ENCODE results near the gene GPT2.

GPT2 gene

DNA sequence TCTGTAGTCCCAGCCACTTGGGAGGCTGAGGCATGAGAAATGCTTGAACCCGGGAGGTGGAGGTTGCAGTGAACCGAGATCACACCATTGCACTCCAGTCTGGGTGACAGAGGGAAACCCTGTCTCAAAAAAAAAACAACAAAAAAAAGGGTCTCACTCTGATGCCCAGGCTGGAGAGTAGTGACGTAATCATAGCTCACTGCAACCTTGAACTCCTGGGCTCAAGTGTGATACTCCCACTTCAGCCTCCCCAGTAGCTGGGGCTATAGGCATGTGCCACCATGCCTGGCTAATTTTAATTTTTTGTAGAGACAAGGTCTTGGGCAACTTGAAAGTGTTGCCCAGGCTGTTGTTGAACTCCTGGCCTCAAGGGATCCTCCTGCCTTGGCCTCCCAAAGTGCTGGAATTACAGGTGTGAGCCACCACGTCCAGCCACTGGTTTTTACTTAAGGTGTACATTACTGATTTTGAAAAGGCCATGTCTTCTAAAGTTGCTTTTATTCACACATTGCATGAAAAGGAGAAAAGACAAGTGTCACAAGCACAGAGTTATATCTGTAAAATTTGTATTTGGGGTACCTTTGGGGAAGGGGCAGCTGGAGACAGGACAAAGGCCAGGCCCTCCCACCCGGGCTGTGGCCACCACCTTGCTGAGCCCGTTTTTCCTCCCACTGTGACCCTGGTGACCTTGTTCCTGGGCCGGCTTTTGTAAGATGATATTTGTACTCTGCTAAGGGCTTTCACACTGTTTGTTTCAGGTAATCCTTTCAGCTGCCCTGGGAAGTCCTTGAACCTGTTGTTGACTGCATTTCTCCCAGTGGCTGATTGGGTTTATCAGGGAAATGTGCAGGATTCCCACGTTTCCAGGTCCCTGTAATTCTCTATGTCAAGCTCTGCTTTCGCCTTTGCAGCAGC, 11.5 kb downstream of the GPT2 start:
- DNase-seq, result no peak

DNA sequence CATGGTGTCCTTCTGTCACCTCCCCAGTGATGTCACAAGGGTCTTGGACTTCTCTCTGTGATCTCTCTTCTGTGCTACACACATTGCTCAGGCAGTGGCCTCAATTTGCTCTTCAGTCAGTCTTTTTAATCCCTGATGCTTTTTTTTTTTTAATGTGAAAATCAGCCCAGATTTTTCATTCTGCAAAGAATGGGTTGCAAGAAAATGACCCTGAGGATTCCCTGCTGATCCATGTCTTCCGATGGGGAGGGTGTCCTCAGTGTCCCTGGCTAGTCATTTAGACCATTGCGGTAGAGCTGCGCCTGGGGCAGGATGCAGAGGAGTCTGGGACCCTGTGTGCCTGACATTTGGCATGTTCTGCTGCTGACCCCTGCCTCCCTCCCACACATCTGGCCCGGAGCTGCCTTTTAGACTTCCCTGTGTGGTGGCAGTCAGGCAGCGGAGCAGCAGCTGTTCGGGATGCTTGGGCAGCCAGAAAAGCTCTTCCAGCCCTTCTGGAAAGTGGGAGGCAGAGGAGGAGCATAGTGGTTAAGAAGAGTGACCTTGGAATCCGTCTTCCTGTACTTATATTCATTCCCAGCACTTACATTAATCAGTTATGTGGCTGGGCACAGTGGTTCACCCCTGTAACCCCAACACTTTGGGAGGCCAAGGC, 12.3 kb downstream of the GPT2 start:
- no peak for DNase-seq

DNA sequence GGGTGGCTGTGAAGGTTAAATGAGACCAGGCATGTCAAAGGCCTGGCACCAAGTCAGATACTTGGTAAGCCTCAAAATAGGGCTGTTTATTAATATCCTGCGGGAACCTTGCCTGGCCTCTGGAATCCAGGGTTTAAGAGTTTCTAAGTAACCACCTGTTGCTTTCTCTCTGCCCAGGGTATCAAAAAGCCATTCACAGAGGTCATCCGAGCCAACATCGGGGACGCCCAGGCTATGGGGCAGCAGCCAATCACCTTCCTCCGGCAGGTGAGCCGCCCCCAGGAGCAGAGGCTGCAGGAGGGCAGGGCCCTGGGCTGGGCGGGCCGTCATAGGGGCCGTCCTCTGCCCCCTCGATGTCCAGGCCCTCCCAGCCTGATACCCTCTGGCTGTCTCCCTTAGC, 13.3 kb downstream of the GPT2 start:
- DNase-seq, result no peak

DNA sequence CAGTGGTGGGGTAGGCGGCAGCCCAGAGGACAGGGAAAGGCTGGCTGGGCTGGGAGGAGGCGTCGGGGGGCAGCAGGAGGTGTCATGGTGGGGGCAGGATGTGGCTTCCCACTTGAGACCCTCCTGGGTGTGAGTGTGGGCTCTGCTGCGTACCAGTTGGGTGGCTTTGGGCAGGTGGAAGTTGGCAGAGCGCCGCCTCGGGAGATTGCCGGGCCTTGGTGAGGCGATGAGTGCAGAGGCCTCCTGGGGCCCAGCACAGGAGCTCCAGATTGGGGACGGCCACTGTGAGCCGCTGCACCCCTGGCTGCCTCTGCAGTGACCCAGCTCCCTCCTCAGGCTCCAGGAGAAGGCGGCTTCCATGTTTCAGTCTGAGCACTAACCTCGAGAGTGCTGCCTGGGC, 13.8 kb downstream of the GPT2 start:
- no peak for DNase-seq

DNA sequence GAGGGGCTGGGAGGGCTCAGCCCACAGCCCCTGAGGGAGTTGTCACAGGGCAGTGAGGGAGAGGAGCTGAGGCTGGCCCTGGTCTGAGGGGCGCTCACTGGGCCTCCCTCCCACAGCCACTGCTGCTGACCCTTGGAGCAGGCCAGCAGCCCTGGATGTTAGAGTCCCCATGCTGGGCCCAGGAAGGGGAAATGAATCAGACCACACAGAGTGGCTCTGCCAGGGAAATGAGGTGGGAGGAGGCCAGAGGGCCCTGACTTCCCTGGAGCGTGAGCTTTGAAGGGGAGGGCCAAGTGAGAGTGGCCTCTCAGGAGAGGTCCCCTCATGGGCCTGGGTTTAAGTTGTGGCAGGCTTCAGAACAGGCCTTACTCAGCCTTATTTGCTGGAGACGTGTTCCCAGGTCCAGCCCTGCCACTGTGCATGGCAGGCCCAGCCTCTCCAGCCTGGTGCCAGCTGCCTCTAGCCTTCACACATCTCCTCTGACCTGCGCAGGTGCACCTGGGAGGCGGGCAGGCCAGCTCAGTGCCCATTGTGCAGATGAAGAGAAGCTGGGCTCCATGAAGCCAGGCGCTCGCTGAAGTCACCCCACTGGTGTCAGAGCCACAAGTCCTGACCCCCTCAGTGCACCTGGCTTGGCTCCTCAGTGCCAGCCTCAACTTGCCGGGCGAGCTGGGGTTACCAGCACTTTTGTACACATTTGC, 15.4 kb downstream of the GPT2 start:
- DNase-seq, result no peak

DNA sequence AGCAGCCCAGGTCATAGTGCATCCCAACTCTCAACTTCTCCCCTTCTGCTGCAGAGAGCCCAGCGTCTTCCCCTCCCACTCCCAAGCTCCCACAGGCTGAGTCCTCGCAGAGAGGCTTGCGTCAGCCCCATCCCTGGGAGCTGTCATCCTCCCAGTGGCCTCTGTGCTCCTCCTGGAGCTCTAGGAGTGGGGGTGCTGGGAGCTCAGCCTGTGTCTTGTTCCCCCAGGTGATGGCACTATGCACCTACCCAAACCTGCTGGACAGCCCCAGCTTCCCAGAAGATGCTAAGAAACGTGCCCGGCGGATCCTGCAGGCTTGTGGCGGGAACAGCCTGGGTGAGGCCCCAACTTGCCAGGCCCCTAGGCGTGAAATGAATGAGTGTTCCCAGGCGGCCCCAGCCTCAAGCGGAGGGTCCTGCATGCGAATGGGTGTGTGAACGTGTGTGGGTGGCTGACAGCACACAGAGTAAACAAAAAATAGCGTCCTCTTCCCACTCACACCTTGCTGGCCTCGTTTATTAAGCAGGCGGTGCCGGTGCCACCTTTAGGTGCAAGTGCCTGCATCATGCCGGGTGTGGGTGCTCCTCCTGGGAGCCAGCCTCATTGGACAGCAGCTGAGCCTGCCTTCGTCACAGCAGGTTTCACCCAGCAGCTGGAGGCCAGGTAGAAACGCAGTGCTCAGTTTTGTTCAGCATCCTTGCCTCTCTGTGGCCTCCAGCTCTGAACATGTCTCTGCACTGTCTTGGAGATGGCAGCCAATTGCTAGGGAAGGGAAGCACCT, 16.5 kb downstream of the GPT2 start:
- peak in 16 of 56 donors; percentile 10 to 46 (median 32) for DNase-seq

DNA sequence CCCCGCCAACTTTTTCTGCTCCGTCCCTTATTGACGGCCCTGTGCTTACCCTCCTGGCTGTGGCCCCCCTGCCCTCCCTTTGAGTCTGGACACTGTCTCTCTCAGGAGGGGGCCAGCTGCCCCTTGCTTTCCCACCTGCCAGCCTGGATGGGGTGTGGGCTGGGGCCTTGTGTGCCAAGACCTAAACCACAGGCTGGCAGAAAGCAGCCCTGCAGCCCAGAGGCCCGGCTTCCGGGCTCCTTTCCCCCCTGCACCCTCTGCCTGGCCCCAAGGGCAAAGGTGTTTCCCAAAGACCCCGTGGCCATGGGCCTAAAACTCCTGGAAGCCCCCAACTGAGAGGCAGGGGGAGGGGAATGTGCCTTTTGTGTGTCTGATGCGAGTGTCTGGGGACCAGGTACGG, 17.5 kb downstream of the GPT2 start:
- DNase-seq, result no peak

DNA sequence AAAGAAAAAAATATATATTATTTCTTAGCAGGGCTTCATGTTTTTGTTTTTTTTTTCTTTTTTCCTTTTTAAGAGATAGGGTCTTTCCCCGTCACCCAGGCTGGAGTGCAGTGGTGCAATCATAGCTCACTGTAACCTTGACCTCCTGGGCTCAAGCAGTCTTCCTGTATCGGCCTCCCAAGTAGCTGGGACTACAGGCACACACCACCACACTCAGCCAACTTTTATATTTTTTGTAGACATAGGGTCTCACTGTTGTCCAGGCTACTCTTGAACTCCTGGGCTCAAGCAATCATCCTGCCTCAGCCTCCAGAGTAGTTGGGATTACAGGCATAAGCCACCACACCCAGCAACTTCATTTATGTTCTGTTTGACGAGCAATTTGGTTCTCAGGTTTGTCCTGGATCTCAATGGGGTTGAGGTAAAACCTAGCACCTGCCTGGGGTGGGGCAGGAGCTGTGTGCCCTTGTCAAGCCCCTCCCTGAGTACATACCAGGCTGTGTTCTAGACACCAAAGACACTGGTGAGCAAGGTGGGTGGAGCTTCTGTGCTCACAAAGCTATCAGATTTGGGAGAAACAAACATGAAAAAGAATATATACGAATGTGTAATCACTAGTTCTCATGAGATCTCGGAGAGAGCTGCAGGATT, 19.2 kb downstream of the GPT2 start:
- DNase-seq, result no peak

DNA sequence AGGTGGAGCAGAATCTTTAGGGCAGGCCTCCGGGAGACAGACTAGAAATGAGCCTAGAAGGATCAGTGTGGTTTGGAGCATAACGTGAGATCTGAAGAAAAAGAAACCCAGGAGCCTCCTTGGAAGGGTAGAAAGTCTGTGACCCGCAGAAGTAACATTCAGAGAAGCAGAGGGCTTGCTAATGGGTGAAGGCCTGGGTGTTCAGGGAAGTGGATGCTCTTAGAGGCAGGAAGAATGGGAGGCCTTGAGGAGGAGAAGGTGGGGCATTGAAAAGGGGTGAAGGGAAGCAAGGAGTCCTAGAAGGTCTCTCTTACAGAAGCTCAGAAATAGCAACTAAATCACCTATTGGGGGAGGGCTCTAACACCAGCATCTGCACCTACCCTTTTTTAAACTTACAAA, 20.3 kb downstream of the GPT2 start:
- DNase-seq, result no peak

DNA sequence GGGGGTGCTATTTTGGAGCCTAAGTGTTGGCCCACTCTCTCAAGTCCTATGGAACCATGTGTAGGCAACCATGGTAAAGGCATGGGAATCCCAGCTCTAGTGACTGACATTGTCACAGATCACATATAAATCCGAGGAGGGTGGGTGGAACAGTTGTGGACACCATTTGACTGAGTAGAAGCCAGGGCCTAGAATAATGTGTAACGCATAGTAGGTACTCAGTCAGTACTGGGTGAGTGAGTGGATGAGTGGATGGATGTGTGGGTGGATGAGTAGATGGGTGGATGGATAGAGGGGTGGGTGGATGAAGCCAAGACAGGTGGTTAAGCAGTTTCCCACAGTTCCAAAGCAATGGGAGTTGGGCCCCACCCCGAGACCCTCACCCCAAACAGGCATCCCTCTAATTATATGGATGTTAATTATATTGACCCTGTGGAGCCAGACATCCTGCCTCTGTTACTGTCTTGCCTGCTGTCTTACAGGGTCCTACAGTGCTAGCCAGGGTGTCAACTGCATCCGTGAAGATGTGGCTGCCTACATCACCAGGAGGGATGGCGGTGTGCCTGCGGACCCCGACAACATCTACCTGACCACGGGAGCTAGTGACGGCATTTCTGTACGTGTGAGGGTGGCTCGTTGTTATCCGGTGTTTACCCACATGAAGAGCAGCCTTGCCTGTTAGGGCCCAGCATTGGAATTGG, 22.3 kb downstream of the GPT2 start:
- DNase-seq, result no peak

DNA sequence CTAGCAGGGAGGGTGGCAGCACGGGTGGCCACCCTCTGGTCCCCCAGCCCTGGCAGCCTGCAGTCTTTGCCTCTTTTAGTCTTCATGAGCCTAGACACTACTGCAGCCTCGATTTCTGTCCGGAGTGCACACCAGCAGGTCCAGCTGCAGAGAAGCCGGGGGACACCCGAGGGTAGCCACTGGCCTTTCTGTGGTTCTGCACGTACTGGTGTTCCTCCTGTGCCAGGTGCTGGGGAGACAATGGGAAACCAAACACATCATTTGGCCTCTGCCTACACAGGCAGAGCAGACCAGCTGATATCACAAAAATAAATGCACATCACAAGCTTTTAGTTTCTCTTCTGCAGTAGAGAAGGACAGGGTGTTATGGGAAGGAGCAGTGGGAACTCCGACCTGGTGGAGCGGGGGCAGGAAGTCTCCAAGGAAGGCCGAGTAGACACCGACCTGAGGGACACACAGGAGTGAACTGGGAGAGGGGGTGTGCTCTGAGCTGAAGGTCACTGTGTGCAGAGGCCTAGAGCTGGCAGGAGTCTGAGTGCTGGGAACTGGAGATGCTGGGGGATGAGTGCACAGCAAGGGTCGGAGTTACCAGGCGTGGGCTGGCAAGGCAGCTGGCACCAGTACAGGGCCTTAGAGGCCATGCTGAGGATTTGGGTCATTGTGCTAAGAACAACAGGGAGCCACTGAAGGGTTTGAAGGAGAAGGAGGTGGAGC, 23.1 kb downstream of the GPT2 start:
- DNase-seq, result no peak

DNA sequence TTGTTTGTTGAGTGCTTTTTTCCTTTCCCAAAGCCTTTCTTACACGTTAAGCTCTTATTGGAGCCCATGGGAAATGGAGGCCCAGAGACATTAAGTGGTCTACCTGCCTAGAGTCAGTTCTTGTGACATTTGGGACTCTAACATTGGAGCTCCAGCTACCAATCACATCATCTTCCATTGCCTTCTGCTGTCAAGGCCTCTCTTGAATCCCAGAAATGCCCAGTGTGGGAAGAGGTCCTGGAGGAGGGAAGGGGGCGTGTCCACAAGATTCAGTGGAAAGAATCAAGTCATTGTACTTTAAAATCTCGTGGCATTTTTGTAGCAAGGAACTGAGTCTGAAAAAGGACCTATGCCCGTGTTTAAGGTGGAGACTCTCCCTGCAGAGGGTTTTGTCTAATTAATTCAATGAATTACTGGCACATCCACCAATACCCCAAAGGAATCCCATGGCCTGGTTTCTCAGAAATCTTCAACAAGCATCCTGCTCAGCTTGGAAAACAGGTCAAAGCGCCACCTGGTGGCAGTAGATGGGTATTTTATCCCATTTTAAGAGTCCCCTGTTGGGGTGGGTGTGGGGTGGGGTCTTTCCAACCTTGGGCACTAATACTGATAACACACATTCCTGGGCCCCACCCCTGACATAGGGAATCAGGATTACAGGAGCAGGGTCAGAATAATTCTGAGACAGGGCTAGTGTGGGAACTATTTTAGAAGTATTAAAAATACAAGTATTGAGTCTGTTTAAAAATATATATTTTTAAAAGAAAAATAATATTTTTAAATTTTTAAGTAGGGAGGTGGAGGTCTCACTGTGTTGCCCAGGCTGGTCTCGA, 24.6 kb downstream of the GPT2 start:
- peak in 41 of 56 donors; percentile 8 to 74 (median 41) for DNase-seq

DNA sequence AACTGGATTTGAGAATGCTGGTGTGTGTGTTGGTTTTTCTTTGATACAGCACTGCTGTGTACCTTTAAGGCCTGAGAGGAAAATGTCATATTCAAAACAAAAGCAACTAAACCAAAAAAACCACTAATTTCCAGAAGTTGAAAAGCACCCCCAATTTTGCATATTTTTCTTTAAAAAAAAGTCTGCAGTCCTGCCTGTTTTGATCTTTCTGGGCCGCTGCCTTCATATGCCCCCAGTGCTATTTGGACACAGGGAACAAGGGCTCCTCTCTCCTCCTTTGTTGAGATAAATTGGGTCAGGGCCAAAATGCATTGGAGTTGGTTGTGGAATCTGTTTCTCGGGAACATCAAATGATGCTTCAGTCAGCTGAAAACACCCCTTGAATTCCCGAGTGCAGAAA, 26.9 kb downstream of the GPT2 start:
- peak in 30 of 56 donors; percentile 20 to 66 (median 36) for DNase-seq

DNA sequence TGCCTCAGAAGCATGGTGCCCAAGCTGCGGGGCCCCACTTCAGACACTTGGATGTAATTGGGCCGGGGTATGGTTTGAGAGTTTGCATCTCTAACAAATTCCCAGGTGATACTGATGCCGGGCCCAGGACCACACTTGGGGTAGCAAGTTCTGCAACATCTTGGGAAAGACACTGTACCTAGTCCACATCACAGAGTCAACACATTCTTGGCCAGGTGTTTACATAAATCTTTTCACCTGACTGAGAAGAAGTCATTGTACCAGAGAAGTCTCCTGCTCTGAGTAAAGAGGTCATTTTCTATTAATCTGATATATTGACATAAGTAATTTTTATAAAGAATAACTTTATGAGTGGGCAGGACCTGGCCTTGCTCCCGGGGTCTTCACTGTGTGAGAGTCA, 27.5 kb downstream of the GPT2 start:
- DNase-seq, result no peak

DNA sequence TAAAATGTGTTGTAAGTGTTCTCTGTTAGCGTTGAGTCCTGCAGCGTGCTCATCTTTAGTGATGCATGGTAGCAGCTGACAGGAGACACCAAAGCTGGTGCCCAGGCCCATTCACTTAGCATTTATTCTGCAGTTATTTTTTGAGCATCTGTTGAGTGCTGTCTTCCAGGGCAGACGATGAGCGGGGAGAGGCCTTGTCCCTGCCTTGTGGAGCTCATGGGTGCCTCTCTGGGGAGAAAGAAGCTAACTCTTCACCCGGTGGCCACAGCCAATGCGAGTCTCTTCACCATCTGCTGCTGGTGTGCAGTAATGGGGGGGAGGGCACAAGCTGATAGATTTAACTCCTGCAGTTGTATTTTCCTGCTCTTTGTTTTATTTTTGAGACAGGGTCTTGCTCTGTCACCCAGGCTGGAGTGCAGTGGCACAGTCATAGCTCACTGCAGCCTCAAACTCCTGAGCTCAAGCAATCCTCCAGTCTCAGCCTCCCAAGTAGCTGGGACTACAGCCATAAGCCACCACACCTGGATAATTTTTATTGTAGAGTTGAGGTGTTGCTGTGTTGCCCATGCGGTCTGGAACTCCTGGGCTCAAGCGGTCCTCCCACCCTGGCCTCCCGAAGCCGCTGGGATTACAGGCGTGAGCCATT, 30.5 kb downstream of the GPT2 start:
- DNase-seq, result no peak

DNA sequence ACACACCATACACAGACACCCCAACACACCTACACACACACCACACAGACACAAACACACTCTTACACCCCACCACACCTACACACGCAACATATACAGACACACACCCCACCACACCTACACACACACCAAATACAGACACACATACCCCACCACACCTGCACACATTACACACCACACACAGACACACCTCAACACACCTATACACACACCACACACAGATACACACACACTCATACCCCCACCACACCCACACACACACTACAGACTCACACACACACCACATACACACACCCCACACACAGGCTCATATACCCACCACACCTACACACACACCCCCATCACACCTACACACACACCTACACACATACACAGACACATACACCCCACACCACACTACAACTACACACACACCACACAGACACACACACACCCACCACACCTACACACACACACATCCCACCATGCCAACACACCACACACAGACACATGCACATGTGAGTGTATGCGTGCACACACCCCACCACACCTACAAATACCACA, 31.4 kb downstream of the GPT2 start:
- DNase-seq, result no peak

DNA sequence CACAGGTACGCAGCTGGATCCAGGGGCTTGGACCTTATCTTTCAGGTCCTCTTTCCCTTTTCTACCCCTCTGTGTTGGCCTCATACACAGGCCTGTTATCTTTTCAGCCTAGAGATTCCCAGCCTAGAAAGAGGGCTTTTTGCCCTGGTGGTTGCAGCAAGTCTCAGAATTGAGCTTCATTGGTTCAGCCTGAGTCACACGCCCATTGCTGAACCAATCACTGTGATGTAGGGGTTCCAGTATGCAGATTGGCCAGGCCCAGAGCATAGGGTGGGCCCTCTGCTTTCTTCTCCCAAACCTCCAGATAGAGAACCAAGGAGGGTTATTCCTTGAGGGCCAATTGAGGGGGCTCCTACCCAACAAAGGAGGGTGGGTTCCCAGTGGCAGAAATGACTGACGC, 32.8 kb downstream of the GPT2 start:
- DNase-seq, result peak in 2 of 56 donors; percentile 17 to 23

DNA sequence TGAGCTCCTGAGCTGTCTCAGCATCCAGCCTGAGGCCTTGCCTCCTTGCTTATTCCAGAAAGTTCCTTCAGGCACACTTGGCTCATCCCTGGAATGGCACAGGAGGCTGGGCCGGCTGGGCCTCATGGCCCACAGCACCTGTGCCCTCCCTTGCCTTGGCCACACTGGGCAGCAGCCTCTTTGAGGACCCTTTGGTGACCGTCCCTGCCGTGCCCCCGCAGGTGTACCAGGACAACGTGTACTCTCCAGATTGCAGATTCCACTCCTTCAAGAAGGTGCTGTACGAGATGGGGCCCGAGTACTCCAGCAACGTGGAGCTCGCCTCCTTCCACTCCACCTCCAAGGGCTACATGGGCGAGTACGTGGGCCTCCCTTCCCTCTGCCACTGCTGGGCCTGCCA, 34.2 kb downstream of the GPT2 start:
- DNase-seq, result no peak
